ENCODE measurements around the gene PTPRE.

Gene PTPRE

DNA sequence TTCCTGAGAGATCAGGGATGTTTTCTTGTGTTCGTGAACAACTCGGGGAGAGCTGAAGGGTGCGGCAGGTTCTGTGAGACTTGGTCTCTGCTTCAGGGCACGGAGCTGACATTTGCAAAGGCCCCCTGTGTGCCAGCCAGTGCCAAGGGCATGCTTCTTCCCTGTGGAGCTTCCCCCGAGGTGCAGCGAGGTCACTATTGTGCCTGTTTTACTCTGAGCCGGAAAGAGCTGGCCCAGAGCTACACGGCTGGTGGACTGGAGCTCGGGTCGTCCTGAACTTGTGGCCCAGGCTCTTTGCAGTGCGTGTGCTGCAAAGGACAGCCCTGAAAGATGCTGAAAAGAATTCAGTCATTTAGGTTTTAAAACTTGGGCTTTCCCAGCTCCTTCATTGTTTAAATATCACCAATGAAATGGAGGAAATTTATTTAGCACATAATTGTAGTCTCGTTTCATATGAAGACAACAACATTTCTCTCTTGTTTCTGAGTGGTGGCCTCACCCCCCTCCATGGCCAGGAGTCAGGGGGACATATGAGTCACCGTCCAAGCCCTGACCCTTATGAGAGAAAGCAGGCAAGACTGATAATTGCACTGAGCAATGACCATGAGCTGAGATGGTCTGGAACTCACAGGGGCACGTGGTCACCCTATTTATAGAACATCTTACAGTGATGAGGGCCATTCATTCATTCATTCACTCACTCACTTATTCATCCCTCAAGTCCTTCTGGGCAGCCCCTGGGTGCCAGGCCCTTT lies 102.6 kb downstream of the PTPRE start:
- TF ChIP-seq ZNF565 (CRISPR knock-in tag; conservative IDR thresholded peaks at IDR 0.05; ENCODE audit: low read depth) (0 out of 2 replicates have a peak, but pooled peaks have one; percentile 34), RARB (CRISPR knock-in tag; IDR thresholded peaks at IDR 0.05) (no peak)
- ATAC-seq = peak; percentile 29

DNA sequence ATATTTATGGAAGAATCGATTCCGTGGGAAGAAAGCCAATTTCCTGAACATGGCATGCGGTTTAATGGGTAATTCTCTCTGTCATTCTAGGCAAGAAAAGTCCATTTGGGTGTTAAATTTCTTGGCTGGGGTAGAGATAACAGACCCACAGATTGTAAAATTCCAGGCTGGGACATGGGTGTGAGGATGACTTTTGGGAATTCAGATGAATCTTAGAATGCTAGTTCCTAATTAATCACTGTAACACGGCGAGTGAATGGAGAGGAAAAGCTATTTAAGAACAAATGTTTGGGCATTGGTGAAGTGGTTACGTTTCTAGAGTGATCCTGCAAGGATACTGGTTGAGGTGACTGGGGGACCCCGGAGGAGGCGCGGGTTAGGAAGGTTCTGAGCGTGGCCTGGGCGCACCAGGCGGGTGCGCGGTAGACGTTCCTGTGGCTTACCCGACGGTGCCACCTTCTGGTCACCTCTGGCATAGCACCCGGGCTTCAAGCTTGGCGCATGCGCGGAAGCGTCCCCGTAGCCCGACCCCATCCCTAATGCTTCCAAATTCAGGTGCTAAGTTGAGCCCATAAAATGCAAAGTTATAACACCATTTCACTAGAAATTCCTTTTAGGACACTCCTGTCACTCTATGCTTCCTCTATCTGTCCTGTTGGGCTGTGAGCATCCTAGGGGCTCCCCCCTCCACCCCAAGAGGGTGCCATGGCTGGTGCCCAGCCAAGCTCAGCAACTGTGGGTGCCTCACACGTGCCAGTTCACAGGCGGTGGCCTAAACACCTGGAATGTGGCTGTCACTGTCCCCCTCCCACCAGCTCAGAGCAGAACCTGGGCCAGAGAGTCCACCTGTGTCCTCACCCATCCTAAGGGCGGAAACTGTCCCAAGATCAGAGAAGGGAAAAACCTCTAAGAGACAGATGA lies 104.4 kb downstream of the PTPRE start:
- peak; percentile 89 for ATAC-seq

GRCh38 chr10:128013626-128014025 lies 106.7 kb downstream of the PTPRE start:
- no peak for ATAC-seq
- TF ChIP-seq ZC3H10 (CRISPR knock-in tag; IDR thresholded peaks at IDR 0.05) (no peak), ARNTL (CRISPR knock-in tag; IDR thresholded peaks at IDR 0.05; ENCODE audit: borderline replicate concordance, low read depth) (no peak), PATZ1 (CRISPR knock-in tag; IDR thresholded peaks at IDR 0.05; ENCODE audit: borderline replicate concordance) (no peak), RARB (CRISPR knock-in tag; IDR thresholded peaks at IDR 0.05) (no peak), TCF4 (CRISPR knock-in tag; IDR thresholded peaks at IDR 0.05; ENCODE audit: borderline replicate concordance) (no peak)

More for the DNA sequence above, 104.4 kb downstream of the PTPRE start:
- TF ChIP-seq ZNF565 (CRISPR knock-in tag; conservative IDR thresholded peaks at IDR 0.05; ENCODE audit: low read depth) = no peak
- no peak for TF ChIP-seq TCF4 (CRISPR knock-in tag; IDR thresholded peaks at IDR 0.05; ENCODE audit: borderline replicate concordance)

- TF ChIP-seq CSDC2 (CRISPR knock-in tag; IDR thresholded peaks at IDR 0.05) (no peak), TOX (CRISPR knock-in tag; IDR thresholded peaks at IDR 0.05; ENCODE audit: borderline replicate concordance) (no peak), ZFP3 (CRISPR knock-in tag; IDR thresholded peaks at IDR 0.05) (no peak), ZNF565 (CRISPR knock-in tag; conservative IDR thresholded peaks at IDR 0.05; ENCODE audit: low read depth) (no peak), ZNF70 (CRISPR knock-in tag; IDR thresholded peaks at IDR 0.05) (no peak), TCF4 (CRISPR knock-in tag; IDR thresholded peaks at IDR 0.05; ENCODE audit: borderline replicate concordance) (no peak), BACH2 (CRISPR knock-in tag; IDR thresholded peaks at IDR 0.05; ENCODE audit: borderline replicate concordance) (no peak), ESRRG (CRISPR knock-in tag; IDR thresholded peaks at IDR 0.05) (no peak), ZC3H10 (CRISPR knock-in tag; IDR thresholded peaks at IDR 0.05) (no peak), CSRNP3 (CRISPR knock-in tag; IDR thresholded peaks at IDR 0.05) (no peak), RARB (CRISPR knock-in tag; IDR thresholded peaks at IDR 0.05) (no peak), ZFP30 (CRISPR knock-in tag; IDR thresholded peaks at IDR 0.05) (no peak), ZNF8 (CRISPR knock-in tag; IDR thresholded peaks at IDR 0.05) (no peak), SNAI2 (CRISPR knock-in tag; IDR thresholded peaks at IDR 0.05) (no peak), GLIS3 (CRISPR knock-in tag; IDR thresholded peaks at IDR 0.05) (no peak), ISL1 (CRISPR knock-in tag; IDR thresholded peaks at IDR 0.05) (no peak), ARNTL (CRISPR knock-in tag; IDR thresholded peaks at IDR 0.05; ENCODE audit: borderline replicate concordance, low read depth) (no peak)
- TF ChIP-seq, protein P1, sequence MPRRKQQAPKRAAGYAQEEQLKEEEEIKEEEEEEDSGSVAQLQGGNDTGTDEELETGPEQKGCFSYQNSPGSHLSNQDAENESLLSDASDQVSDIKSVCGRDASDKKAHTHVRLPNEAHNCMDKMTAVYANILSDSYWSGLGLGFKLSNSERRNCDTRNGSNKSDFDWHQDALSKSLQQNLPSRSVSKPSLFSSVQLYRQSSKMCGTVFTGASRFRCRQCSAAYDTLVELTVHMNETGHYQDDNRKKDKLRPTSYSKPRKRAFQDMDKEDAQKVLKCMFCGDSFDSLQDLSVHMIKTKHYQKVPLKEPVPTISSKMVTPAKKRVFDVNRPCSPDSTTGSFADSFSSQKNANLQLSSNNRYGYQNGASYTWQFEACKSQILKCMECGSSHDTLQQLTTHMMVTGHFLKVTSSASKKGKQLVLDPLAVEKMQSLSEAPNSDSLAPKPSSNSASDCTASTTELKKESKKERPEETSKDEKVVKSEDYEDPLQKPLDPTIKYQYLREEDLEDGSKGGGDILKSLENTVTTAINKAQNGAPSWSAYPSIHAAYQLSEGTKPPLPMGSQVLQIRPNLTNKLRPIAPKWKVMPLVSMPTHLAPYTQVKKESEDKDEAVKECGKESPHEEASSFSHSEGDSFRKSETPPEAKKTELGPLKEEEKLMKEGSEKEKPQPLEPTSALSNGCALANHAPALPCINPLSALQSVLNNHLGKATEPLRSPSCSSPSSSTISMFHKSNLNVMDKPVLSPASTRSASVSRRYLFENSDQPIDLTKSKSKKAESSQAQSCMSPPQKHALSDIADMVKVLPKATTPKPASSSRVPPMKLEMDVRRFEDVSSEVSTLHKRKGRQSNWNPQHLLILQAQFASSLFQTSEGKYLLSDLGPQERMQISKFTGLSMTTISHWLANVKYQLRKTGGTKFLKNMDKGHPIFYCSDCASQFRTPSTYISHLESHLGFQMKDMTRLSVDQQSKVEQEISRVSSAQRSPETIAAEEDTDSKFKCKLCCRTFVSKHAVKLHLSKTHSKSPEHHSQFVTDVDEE (CRISPR knock-in tag; IDR thresholded peaks at IDR 0.05) = no peak
- TF ChIP-seq, protein P2, sequence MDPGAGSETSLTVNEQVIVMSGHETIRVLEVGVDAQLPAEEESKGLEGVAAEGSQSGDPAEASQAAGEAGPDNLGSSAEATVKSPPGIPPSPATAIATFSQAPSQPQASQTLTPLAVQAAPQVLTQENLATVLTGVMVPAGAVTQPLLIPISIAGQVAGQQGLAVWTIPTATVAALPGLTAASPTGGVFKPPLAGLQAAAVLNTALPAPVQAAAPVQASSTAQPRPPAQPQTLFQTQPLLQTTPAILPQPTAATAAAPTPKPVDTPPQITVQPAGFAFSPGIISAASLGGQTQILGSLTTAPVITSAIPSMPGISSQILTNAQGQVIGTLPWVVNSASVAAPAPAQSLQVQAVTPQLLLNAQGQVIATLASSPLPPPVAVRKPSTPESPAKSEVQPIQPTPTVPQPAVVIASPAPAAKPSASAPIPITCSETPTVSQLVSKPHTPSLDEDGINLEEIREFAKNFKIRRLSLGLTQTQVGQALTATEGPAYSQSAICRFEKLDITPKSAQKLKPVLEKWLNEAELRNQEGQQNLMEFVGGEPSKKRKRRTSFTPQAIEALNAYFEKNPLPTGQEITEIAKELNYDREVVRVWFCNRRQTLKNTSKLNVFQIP (CRISPR knock-in tag; IDR thresholded peaks at IDR 0.05; ENCODE audit: borderline replicate concordance, low read depth) = no peak
- ATAC-seq = no peak
Observed at GRCh38 chr10:128014236-128014635, 107.3 kb downstream of the PTPRE start.

All from SK-N-SH treated with all-trans-retinoic acid at 6 μM for 48 hours (cell line).